HG02938 (cell line): ENCODE results near the gene CDH22.

Experiments
- ATAC-seq: cut with Tn5 transposase; IDR thresholded peaks from one replicate; pipeline ENCODE4 v1.9.1; 2021; ENCODE audit warnings: mild to moderate bottlenecking, moderate library complexity; ENCODE audit not compliant: unreplicated experiment

Gene CDH22

GRCh38 chr20:46154796-46155195 is 153.5 kb downstream of the CDH22 start:
- no peak for ATAC-seq

- no peak for ATAC-seq
These were observed 154.0 kb downstream of the CDH22 start for GRCh38 chr20:46154305-46154704.

- no peak for ATAC-seq
These were observed 155.3 kb downstream of the CDH22 start for GRCh38 chr20:46152824-46153586.

- no peak for ATAC-seq
These were observed 156.4 kb downstream of the CDH22 start for GRCh38 chr20:46151936-46152335.

- ATAC-seq = no peak
These were observed 157.4 kb downstream of the CDH22 start for GRCh38 chr20:46150943-46151342.

GRCh38 chr20:46148313-46149208 is 159.7 kb downstream of the CDH22 start:
- no peak for ATAC-seq

- ATAC-seq = no peak
These were observed 162.6 kb downstream of the CDH22 start for GRCh38 chr20:46145713-46146112.

- ATAC-seq = no peak
These were observed 163.8 kb downstream of the CDH22 start for GRCh38 chr20:46144432-46145025.

- ATAC-seq = no peak
These were observed 166.2 kb downstream of the CDH22 start for GRCh38 chr20:46142124-46142523.

GRCh38 chr20:46139908-46140482 is 168.3 kb downstream of the CDH22 start:
- ATAC-seq = no peak

GRCh38 chr20:46139266-46139889 is 168.9 kb downstream of the CDH22 start:
- no peak for ATAC-seq

- no peak for ATAC-seq
These were observed 170.5 kb downstream of the CDH22 start for GRCh38 chr20:46137816-46138215.

- ATAC-seq = no peak
These were observed 172.3 kb downstream of the CDH22 start for GRCh38 chr20:46135856-46136633.

GRCh38 chr20:46134716-46135115 is 173.6 kb downstream of the CDH22 start:
- ATAC-seq = no peak

GRCh38 chr20:46133886-46134654 is 174.2 kb downstream of the CDH22 start:
- ATAC-seq = no peak

GRCh38 chr20:46132705-46133120 is 175.6 kb downstream of the CDH22 start:
- ATAC-seq = no peak

- no peak for ATAC-seq
These were observed 176.9 kb downstream of the CDH22 start for GRCh38 chr20:46131396-46131795.

- ATAC-seq = no peak
These were observed 177.8 kb downstream of the CDH22 start for GRCh38 chr20:46130534-46130933.

GRCh38 chr20:46129955-46130481 is 178.3 kb downstream of the CDH22 start:
- ATAC-seq = no peak
